GM23338 (cell line): Measurements from ENCODE around the gene STAP2.

Source experiments
- CREB1 ChIP-seq: fragments of 250-450 bp; sonication (Bioruptor Pico); IDR thresholded peaks from 2 replicates; pipeline ENCODE4 v1.5.0; 2020; ENCODE audit warnings: low read depth, mild to moderate bottlenecking, moderate library complexity
- CTCF ChIP-seq, 2 experiments: fragments of 200-600 bp in 1 of 2; sonication (generic) in 1 of 2; conservative IDR thresholded peaks; 2 replicates each; pipeline versions ENCODE4 v1.5.1 to v1.6.1; 2016 to 2017; ENCODE audit warnings: antibody characterized with exemption in 2 of 2, low read depth in 2 of 2, mild to moderate bottlenecking in 2 of 2, moderate library complexity in 1 of 2
- ETS1 ChIP-seq: IDR thresholded peaks from 2 replicates; pipeline ENCODE4 v1.6.1; 2016; ENCODE audit warnings: antibody characterized with exemption
- EZH2 ChIP-seq: fragments of 200-600 bp; sonication (generic); IDR thresholded peaks from one replicate; pipeline ENCODE4 v1.8.0; 2017; ENCODE audit warnings: antibody characterized with exemption, mild to moderate bottlenecking, low read depth; ENCODE audit not compliant: unreplicated experiment
- EZH2phosphoT487 ChIP-seq: fragments of 200-600 bp; sonication (generic); IDR thresholded peaks from one replicate; pipeline ENCODE4 v1.8.1; 2018; ENCODE audit warnings: antibody characterized with exemption; ENCODE audit not compliant: unreplicated experiment
- JUNB ChIP-seq: IDR thresholded peaks from one replicate; pipeline ENCODE4 v1.6.1; 2016; ENCODE audit warnings: antibody characterized with exemption; ENCODE audit not compliant: unreplicated experiment
- NANOG ChIP-seq: IDR thresholded peaks from 2 replicates; pipeline ENCODE4 v1.6.1; 2016; ENCODE audit warnings: antibody characterized with exemption, borderline replicate concordance
- POLR2AphosphoS5 ChIP-seq: IDR thresholded peaks from 2 replicates; pipeline ENCODE4 v1.6.1; 2016; ENCODE audit warnings: antibody characterized with exemption, low read depth
- REST ChIP-seq: IDR thresholded peaks from one replicate; pipeline ENCODE4 v1.6.1; 2018; ENCODE audit warnings: antibody characterized with exemption; ENCODE audit not compliant: unreplicated experiment
- ZNF114 ChIP-seq: fragments of 250-450 bp; sonication (Bioruptor Pico); IDR thresholded peaks from 2 replicates; pipeline ENCODE4 v1.5.0; 2020; ENCODE audit warnings: mild to moderate bottlenecking, moderate library complexity

GRCh38 chr19:4354282-4354681, 15.7 kb upstream of the STAP2 start:
- TF ChIP-seq POLR2AphosphoS5 (no peak), REST (no peak), EZH2phosphoT487 (no peak), CTCF (conservative IDR thresholded peaks at IDR 0.05; ENCODE audit: low read depth in 2 of 2) (no peak), CREB1 (CRISPR knock-in tag) (no peak), EZH2 (no peak), NANOG (no peak), ZNF114 (CRISPR knock-in tag) (no peak), ETS1 (no peak), JUNB (no peak)
